Muscle layer of colon (tissue), 2 donors: ENCODE measurements around the gene GJA1.

Experiments
- H3K27ac ChIP-seq: one replicate; pipeline ENCODE4 v1.7.0; 2013; ENCODE audit warnings: low read depth, mild to moderate bottlenecking, low read length, moderate library complexity
- H3K27me3 ChIP-seq, 2 donors: one replicate each; pipeline ENCODE4 v1.7.0; 2013; ENCODE audit warnings: low read length in 2 of 2, mild to moderate bottlenecking in 2 of 2; ENCODE audit not compliant: insufficient read depth in 2 of 2, control insufficient read depth in 1 of 2
- H3K36me3 ChIP-seq: one replicate; pipeline ENCODE4 v1.7.0; 2013; ENCODE audit warnings: mild to moderate bottlenecking, low read length; ENCODE audit not compliant: insufficient read depth
- H3K4me1 ChIP-seq: one replicate; pipeline ENCODE4 v1.7.0; 2013; ENCODE audit warnings: mild to moderate bottlenecking, low read length; ENCODE audit not compliant: insufficient read depth
- H3K4me3 ChIP-seq, 2 donors: one replicate each; pipeline ENCODE4 v1.7.0; 2013; ENCODE audit warnings: low read length in 2 of 2, low read depth in 1 of 2, mild to moderate bottlenecking in 1 of 2, moderate library complexity in 1 of 2
- H3K9ac ChIP-seq: one replicate; pipeline ENCODE4 v1.7.0; 2013; ENCODE audit warnings: low read length
- H3K9me3 ChIP-seq: one replicate; pipeline ENCODE4 v1.7.0; 2013; ENCODE audit warnings: mild to moderate bottlenecking, low read length
- donor health status: abdominal sarcoma.
- donor health status: Adenocarcinoma of cecum.

Gene GJA1

DNA sequence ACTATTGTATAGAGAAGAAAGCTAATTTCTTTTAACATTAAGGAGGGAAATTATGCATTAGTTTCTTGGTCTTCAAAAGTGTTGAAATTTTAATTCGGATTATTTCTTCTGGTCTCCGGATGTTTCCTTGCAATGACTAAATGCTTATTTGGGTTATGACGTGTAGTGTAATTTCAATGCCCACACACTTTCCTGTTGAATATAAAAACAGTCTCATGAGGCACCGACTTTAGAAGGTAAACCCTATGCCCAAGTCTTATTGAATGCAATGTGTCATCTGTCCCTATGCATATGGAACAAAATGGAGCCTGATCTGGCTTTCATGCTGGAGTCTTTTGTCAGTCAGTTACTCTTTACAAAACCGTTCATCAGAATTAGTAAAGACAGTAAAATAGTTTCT lies 17.7 kb downstream of the GJA1 start:
- H3K4me3 ChIP-seq = no peak overlapping the region
- no peaks in the 10 kb centered on the region for H3K9me3 ChIP-seq
- no peaks in the 10 kb centered on the region for H3K36me3 ChIP-seq
- H3K4me1 ChIP-seq = no peaks in the 10 kb centered on the region
- H3K27ac ChIP-seq = no peak overlapping the region
- no peak overlapping the region for H3K9ac ChIP-seq
- no peaks in the 10 kb centered on the region for H3K27me3 ChIP-seq

DNA sequence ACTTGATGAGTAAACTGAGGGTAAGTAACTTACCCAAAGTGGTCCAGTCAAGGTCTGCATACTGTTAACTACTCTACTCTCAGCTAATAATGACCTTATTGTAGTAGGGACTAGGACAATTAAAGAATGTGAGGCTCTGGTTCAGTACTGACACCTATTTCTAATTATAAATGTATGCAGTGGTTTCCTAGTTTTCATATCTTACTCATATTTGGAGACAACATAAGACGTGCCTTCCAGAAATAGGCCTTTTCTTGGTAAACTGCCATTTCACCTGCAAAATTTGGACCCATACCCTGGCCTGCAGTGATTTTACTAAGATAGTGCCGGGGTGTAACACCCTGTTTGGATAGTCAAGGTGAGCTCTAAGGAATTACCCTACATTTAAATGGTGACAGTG lies 24.7 kb downstream of the GJA1 start:
- H3K9me3 ChIP-seq = no peaks in the 10 kb centered on the region
- H3K4me1 ChIP-seq = no peaks in the 10 kb centered on the region
- no peaks in the 10 kb centered on the region for H3K27me3 ChIP-seq
- no peak overlapping the region for H3K4me3 ChIP-seq
- H3K27ac ChIP-seq = no peak overlapping the region
- H3K9ac ChIP-seq = no peak overlapping the region
- no peaks in the 10 kb centered on the region for H3K36me3 ChIP-seq

DNA sequence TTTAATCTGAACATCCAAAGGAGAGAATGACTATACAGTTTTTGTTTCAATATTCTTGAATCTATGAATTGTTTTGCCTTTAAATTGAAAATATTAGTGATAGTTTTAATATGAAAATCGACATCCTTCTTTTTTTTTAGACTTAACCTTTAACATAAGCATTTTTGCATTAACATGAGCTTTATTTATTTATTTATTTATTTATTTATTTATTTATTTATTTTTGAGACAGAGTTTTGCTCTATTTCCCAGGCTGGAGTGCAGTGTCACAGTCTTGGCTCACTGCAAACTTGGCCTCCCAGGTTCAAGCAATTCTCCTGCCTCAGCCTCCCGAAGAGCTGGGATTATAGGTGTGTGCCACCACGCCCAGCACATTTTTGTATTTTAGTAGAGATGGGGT lies 27.6 kb downstream of the GJA1 start:
- Histone ChIP-seq H3K36me3 (no peaks in the 10 kb centered on the region), H3K4me1 (no peaks in the 10 kb centered on the region), H3K9me3 (no peaks in the 10 kb centered on the region), H3K4me3 (no peak overlapping the region), H3K27ac (no peak overlapping the region), H3K9ac (no peak overlapping the region), H3K27me3 (no peaks in the 10 kb centered on the region)

DNA sequence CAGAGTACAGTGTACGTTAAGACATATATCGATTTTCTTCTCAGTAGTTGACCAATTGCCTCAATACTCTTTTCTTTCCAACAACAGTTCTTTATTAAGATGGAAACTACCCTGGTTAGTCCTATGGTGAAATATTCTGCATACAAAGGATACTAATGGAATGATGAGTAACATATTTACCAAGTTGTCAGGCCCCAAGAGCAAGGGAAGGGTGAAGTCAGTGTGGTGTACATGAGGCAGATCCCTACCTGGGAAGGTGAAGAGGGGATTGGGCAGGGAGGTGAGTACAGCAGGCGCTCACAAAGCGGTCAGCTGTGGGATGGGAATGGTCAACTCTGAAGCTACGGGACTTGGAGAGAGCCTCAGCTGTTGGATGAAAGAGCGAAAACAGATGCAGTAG lies 29.7 kb downstream of the GJA1 start:
- no peaks in the 10 kb centered on the region for H3K4me1 ChIP-seq
- H3K9ac ChIP-seq = no peak overlapping the region
- H3K27me3 ChIP-seq = no peaks in the 10 kb centered on the region
- H3K27ac ChIP-seq = no peak overlapping the region
- no peaks in the 10 kb centered on the region for H3K36me3 ChIP-seq
- no peak overlapping the region for H3K4me3 ChIP-seq
- no peaks in the 10 kb centered on the region for H3K9me3 ChIP-seq

DNA sequence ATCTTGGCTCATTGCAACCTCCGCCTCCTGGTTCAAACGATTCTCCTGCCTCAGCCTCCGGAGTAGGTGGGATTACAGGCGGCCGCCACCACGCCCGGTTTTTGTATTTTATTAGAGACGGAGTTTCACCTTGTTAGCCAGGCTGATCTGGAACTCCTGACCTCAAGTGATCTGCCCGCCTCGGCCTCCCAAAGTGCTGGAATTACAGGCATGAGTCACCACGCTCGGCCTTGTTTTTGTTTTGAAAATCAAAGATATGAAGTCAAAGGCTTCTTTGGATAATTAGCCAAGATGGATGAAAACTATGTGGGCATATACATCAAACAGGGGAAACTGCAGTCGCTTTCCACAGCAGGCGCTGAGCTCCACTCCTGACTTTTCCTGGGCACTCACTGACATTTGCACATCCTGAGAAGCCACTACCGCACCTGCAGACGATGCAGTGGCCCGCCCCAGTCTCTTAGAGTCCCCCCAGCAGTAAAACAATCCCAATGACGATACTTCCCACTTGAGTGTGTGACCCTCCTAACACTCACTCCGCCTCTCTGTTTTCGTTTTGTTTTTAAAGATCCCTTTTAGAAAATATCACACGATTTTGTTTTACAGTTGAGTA lies 44.1 kb downstream of the GJA1 start:
- H3K9me3 ChIP-seq = no peaks in the 10 kb centered on the region
- no peak overlapping the region for H3K9ac ChIP-seq

DNA sequence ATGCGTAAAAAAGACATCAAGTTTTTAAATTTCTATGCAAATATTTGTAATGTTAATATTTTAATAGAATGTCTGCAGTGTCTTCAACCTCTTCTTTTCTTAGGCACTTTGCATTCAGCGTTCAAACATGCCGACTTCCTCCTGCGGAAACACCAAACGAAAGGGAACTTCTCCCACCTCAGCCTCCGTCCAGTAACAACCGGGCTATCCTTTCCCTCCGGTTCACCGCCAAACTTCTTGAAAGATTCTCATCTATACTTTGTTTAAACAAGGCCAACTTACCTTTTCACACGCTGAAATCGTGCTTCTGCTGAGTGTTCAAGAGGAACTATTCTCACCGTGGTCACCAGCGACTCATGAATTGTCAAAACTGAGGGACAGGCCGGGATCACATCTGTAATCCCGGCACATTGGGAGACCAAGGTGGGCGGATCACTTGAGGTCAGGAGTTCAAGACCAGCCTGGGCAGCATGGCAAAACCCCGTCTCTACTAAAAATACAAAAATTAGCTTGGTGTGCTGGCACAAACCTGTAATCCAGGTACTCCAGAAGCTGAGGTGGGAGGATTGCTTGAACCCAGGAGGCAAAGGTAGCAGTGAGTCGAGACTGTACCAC lies 44.8 kb downstream of the GJA1 start:
- no peaks in the 10 kb centered on the region for H3K9me3 ChIP-seq
- no peak overlapping the region for H3K27ac ChIP-seq
- no peak overlapping the region for H3K9ac ChIP-seq
- H3K4me1 ChIP-seq = peaks cover 2% of the 10 kb centered on the region
- no peaks in the 10 kb centered on the region for H3K36me3 ChIP-seq
- H3K4me3 ChIP-seq = no peak overlapping the region
- H3K27me3 ChIP-seq = no peaks in the 10 kb centered on the region

More for the DNA sequence above, 44.1 kb downstream of the GJA1 start:
- Histone ChIP-seq H3K27ac (no peak overlapping the region), H3K27me3 (no peaks in the 10 kb centered on the region), H3K4me3 (no peak overlapping the region), H3K36me3 (no peaks in the 10 kb centered on the region), H3K4me1 (no peaks in the 10 kb centered on the region)

DNA sequence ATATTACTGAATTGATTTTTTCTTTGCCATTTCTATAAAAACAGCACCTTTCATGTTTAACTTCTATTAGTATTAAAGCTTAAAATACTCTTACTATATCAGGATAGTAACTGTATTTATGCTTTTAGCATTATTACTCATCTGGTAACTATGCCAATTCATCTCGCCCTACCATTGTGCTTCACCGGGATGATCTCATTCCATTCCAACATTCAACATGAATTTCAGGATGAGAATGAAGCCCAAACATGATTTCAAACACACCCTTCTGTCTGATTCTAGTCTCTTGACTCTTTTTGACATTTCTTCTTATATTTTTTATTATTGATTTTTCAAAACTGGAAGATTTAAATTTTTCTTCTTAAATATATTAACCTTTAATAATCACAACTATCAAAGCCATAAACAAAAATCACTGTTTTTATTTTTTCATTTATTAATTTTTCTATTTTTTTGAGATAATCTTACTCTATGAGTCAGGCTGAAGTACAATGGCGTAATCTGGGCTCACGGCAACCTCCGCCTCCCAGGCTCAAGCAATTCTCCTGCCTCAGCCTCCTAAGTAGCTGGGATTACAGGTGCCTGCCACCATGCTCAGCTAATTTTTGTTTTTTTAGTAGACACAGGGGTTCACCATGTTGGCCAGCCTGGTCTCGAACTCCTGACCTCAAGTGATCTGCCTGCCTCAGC lies 46.7 kb downstream of the GJA1 start:
- Histone ChIP-seq H3K4me3 (no peak overlapping the region), H3K9ac (no peak overlapping the region), H3K27ac (no peak overlapping the region), H3K4me1 (peaks cover 6% of the 10 kb centered on the region), H3K27me3 (no peaks in the 10 kb centered on the region), H3K9me3 (no peaks in the 10 kb centered on the region), H3K36me3 (no peaks in the 10 kb centered on the region)

DNA sequence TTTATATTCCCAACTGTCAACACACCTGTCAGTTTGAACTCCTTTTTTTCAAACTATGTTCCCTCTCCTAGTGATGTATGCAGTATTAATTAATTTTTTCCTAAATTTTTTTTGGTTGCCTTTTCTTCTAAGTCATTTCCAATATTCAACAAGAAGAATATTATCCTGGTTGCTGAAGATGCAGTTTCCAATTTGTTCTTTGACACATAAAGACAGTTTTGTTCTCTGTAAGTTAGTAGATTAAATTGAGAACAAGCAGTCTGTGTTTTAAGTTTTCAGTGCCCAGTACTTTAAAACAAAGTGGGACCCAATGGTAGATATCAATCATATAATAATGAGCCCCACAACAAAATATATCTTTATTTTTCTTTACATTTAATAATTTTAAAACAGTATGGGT lies 47.3 kb downstream of the GJA1 start:
- H3K9me3 ChIP-seq = no peaks in the 10 kb centered on the region
- H3K27me3 ChIP-seq = no peaks in the 10 kb centered on the region
- H3K4me3 ChIP-seq = no peak overlapping the region
- H3K9ac ChIP-seq = no peak overlapping the region
- H3K4me1 ChIP-seq = peaks cover 6% of the 10 kb centered on the region
- no peaks in the 10 kb centered on the region for H3K36me3 ChIP-seq
- no peak overlapping the region for H3K27ac ChIP-seq

DNA sequence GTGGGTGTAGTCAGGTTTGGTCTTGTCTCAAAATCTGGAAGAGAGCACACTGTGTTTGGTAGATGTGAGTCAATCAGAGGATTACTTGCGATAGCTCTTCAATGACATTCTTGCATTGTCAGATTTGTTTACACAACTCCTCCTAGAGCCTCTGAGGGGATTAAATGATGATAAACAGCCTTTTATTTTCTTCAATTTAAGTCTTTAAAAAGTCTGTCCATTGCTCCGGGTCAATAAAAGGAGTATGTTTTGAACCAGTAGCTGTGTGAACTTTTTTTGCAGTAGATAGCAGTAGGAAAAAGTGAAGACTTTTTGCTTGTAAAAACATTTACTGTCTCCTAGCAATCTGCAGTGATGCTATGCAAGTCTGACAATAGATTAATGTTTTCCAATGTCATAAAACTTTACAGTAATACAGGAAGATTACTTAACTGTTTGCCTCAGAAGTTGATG lies 49.9 kb downstream of the GJA1 start:
- H3K27me3 ChIP-seq = no peaks in the 10 kb centered on the region
- H3K9ac ChIP-seq = no peak overlapping the region
- H3K9me3 ChIP-seq = no peaks in the 10 kb centered on the region
- no peaks in the 10 kb centered on the region for H3K36me3 ChIP-seq
- H3K4me1 ChIP-seq = peaks cover 6% of the 10 kb centered on the region
- no peak overlapping the region for H3K27ac ChIP-seq
- H3K4me3 ChIP-seq = no peak overlapping the region

DNA sequence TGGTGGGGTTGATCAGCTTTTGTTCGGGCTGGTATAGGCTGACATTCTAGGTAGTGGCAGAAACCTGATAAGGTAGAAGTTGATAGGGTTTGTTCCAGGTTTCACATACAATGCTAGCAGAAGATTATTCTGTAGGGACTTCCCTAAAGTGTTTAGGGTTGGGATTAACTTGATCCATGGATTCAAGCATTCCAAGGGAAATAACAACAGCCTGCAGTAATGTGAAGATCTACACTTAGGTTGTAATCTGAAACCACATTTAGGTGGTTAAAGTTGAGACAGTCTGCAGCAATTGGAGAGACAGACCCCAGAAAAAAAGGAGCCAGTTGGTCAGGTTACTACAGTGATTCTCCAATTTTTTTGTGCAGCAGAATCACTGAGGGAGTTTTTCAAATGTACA lies 56.1 kb downstream of the GJA1 start:
- no peaks in the 10 kb centered on the region for H3K4me1 ChIP-seq
- H3K27me3 ChIP-seq = no peaks in the 10 kb centered on the region
- no peak overlapping the region for H3K27ac ChIP-seq
- H3K4me3 ChIP-seq = no peak overlapping the region
- no peak overlapping the region for H3K9ac ChIP-seq
- H3K36me3 ChIP-seq = no peaks in the 10 kb centered on the region
- H3K9me3 ChIP-seq = no peaks in the 10 kb centered on the region

DNA sequence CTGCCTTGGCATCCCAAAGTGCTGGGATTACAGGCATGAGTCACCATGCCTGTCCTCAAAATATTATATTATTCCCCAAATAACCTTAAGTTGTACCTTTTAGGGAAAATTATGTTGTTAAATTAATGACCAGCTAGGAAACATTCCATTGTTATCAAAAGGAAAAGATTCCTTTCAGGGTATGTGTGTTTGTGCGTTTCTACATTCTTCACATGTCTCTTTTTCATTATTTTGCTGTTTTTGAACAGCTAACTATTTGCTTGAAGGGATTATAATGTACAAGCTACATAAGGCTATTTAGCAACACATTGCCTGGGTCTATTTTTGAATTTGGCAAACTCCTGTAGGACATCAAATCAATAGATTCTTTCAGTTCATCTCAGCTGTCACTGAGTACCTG lies 57.1 kb downstream of the GJA1 start:
- Histone ChIP-seq H3K9ac (no peak overlapping the region), H3K9me3 (no peaks in the 10 kb centered on the region), H3K4me3 (no peak overlapping the region), H3K27ac (no peak overlapping the region), H3K4me1 (no peaks in the 10 kb centered on the region), H3K27me3 (no peaks in the 10 kb centered on the region), H3K36me3 (no peaks in the 10 kb centered on the region)

DNA sequence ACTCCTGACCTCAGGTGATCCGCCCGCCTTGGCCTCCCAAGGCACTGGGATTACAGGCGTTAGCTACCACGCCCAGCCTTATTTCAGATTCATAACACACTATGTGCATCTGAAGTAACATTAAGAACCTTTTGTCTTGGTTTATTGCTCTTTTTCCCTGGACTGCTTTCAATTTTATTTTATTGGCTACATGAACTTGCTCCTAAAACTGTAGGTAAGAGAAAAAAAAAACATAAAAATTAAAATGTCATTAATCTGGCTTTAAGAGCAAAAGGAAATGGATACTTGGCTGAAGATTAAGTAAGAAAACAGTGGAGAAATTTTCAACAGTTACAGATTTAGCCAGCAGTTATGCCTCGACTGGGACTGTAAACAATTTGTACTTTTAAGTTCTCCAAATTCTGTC lies 62.5 kb downstream of the GJA1 start:
- Histone ChIP-seq H3K27ac (no peak overlapping the region), H3K9ac (no peak overlapping the region), H3K36me3 (no peaks in the 10 kb centered on the region), H3K27me3 (no peaks in the 10 kb centered on the region), H3K9me3 (no peaks in the 10 kb centered on the region), H3K4me3 (no peak overlapping the region), H3K4me1 (no peaks in the 10 kb centered on the region)
